Fibroblast of lung (primary cell): ENCODE data around the gene PRDM11. TPM values are rescaled to one million over a fixed set of nuclear protein-coding genes. Genes with fewer than 3 reads are reported as not detected.

Experiments used
- DNase-seq, 2 donors: peaks; one replicate each; pipeline versions ENCODE4 v3.0.0 to v3.0.0-alpha.2; 2010; ENCODE audit warnings: low read depth in 2 of 2
- H2AFZ ChIP-seq: 2 replicates; pipeline ENCODE4 v1.5.1; 2012; ENCODE audit warnings: low read length, control low read depth, inconsistent platforms
- H3K27ac ChIP-seq: 2 replicates; pipeline ENCODE4 v1.5.1; 2011; ENCODE audit warnings: low read length, control low read depth; ENCODE audit not compliant: insufficient read depth
- H3K27me3 ChIP-seq: 2 replicates; pipeline ENCODE4 v1.5.1; 2011; ENCODE audit warnings: mild to moderate bottlenecking, low read length; ENCODE audit not compliant: control insufficient read depth, insufficient read depth
- H3K36me3 ChIP-seq: 2 replicates; pipeline ENCODE4 v1.5.1; 2011; ENCODE audit warnings: low read length; ENCODE audit not compliant: control insufficient read depth, insufficient read depth
- H3K4me1 ChIP-seq: 2 replicates; pipeline ENCODE4 v1.5.1; 2011; ENCODE audit warnings: low read length; ENCODE audit not compliant: control insufficient read depth, insufficient read depth; ENCODE audit errors: extremely low read depth
- H3K4me2 ChIP-seq: 2 replicates; pipeline ENCODE4 v1.5.1; 2011; ENCODE audit warnings: low read length, control low read depth; ENCODE audit not compliant: insufficient read depth; ENCODE audit errors: extremely low read depth
- H3K4me3 ChIP-seq, 4 experiments: fragments of 200-600 bp in 1 of 4; sonication (generic) in 1 of 4; replicated peaks in 1 of 4; 2 replicates each; pipeline ENCODE4 v1.5.1; 2011 to 2016; ENCODE audit warnings: low read length in 4 of 4, low read depth in 3 of 4, mild to moderate bottlenecking in 3 of 4, control low read depth in 2 of 4, inconsistent platforms in 1 of 4, mixed read lengths in 1 of 4; ENCODE audit not compliant: insufficient read depth in 1 of 4; ENCODE audit errors: control extremely low read depth in 1 of 4
- H3K79me2 ChIP-seq: 2 replicates; pipeline ENCODE4 v1.5.1; 2012; ENCODE audit warnings: mild to moderate bottlenecking, low read length, inconsistent platforms; ENCODE audit not compliant: control insufficient read depth, insufficient read depth
- H3K9ac ChIP-seq: 2 replicates; pipeline ENCODE4 v1.5.1; 2011; ENCODE audit warnings: mild to moderate bottlenecking, low read length, control low read depth; ENCODE audit not compliant: insufficient read depth
- H3K9me3 ChIP-seq: 2 replicates; pipeline ENCODE4 v1.5.1; 2012; ENCODE audit warnings: low read depth, low read length; ENCODE audit not compliant: control insufficient read depth, insufficient read depth
- H4K20me1 ChIP-seq: 2 replicates; pipeline ENCODE4 v1.5.1; 2011; ENCODE audit warnings: low read length; ENCODE audit not compliant: control insufficient read depth, insufficient read depth; ENCODE audit errors: extremely low read depth
- CTCF ChIP-seq, 2 donors: IDR thresholded peaks in 1 of 2; conservative IDR thresholded peaks in 1 of 2; 1 replicate in 1 of 2; 2 replicates in 1 of 2; pipeline ENCODE4 v1.5.1; 2011 to 2012; ENCODE audit warnings: low read length in 2 of 2, control low read depth in 1 of 2, inconsistent platforms in 1 of 2, low read depth in 1 of 2, mild to moderate bottlenecking in 1 of 2
- EZH2 ChIP-seq: IDR thresholded peaks from 2 replicates; pipeline ENCODE4 v1.5.1; 2012; ENCODE audit warnings: low read length, control low read depth, mild to moderate bottlenecking; ENCODE audit errors: missing control alignments
- polyA plus RNA-seq, 2 donors: library from polyadenylated mRNA; depleted of rRNA in 1 of 2; stranded (reverse) in 1 of 2; unstranded in 1 of 2; fragments of >200 nt; gene quantifications; 2 replicates each; pipeline ENCODE4 v1.2.1, GENCODE V29; 2011 to 2012; ENCODE audit warnings: missing spikeins in 1 of 2
- total RNA-seq: library from RNA; depleted of rRNA; stranded (reverse); fragments of >200 nt; gene quantifications from 2 replicates; pipeline ENCODE4 v1.2.1, GENCODE V29; 2014

The PRDM11 gene
- total and polyA plus RNA-seq, 2 donors (not counting 1 experiment from before 2014, with no cell fraction given) = 3.1 to 4.0 TPM

- Histone ChIP-seq H3K79me2 (no peaks in the 10 kb centered on the region), H3K4me1 (peaks cover 5% of the 10 kb centered on the region), H3K4me2 (peak overlapping the region; percentile 93), H3K27ac (peak overlapping the region; percentile 26), H3K4me3 (peak overlapping the region; percentile 46 to 78 (median 64)), H3K9ac (peak overlapping the region; percentile 68), H4K20me1 (no peaks in the 10 kb centered on the region), H3K9me3 (no peaks in the 10 kb centered on the region), H2AFZ (peak overlapping the region; percentile 83), H3K36me3 (no peaks in the 10 kb centered on the region), H3K27me3 (peaks cover 13% of the 10 kb centered on the region)
- TF ChIP-seq EZH2 (no peak), CTCF (conservative IDR thresholded peaks at IDR 0.05 in 1 of 2, IDR thresholded peaks at IDR 0.05 in 1 of 2; ENCODE audit: low read depth in 1 of 2, low read length in 2 of 2) (no peak)
- DNase-seq = peak; percentile 95 to 96
Measured at GRCh38 chr11:45147017-45147728, 734 bp downstream of the PRDM11 start.

- Histone ChIP-seq H3K27ac (no peak overlapping the region), H3K4me3 (peak overlapping the region; percentile 46 to 78 (median 64)), H3K36me3 (no peaks in the 10 kb centered on the region), H3K9me3 (no peaks in the 10 kb centered on the region), H3K9ac (no peak overlapping the region), H3K4me1 (peaks cover 5% of the 10 kb centered on the region), H2AFZ (peak overlapping the region; percentile 83), H3K27me3 (peaks cover 13% of the 10 kb centered on the region), H4K20me1 (no peaks in the 10 kb centered on the region), H3K4me2 (peak overlapping the region; percentile 93), H3K79me2 (no peaks in the 10 kb centered on the region)
- TF ChIP-seq EZH2 (no peak), CTCF (conservative IDR thresholded peaks at IDR 0.05 in 1 of 2, IDR thresholded peaks at IDR 0.05 in 1 of 2; ENCODE audit: low read depth in 1 of 2, low read length in 2 of 2) (no peak)
- DNase-seq = no peak
Measured at GRCh38 chr11:45147891-45148675, 1.6 kb downstream of the PRDM11 start.

- no peak for DNase-seq
- Histone ChIP-seq H3K27me3 (peaks cover 6% of the 10 kb centered on the region), H3K27ac (no peak overlapping the region), H3K9me3 (no peaks in the 10 kb centered on the region), H3K4me3 (no peak overlapping the region), H3K36me3 (no peaks in the 10 kb centered on the region), H3K79me2 (no peaks in the 10 kb centered on the region), H4K20me1 (no peaks in the 10 kb centered on the region), H3K9ac (no peak overlapping the region), H3K4me1 (peaks cover 5% of the 10 kb centered on the region), H2AFZ (no peak overlapping the region), H3K4me2 (no peak overlapping the region)
- TF ChIP-seq EZH2 (no peak), CTCF (conservative IDR thresholded peaks at IDR 0.05 in 1 of 2, IDR thresholded peaks at IDR 0.05 in 1 of 2; ENCODE audit: low read depth in 1 of 2, low read length in 2 of 2) (no peak)
Measured at GRCh38 chr11:45149483-45150056, 3.1 kb downstream of the PRDM11 start.
